GM04503 (cell line): ENCODE results near the gene FSD1.
"Not testable (repeated sequence)": the region's sequence is repeated elsewhere in the genome, so short reads cannot be mapped to it uniquely, and the experiment has no call there.

Source experiments
- DNase-seq: peaks from one replicate; pipeline ENCODE4 v3.0.0-alpha.2; 2012; ENCODE audit warnings: low read depth

FSD1 gene

DNA sequence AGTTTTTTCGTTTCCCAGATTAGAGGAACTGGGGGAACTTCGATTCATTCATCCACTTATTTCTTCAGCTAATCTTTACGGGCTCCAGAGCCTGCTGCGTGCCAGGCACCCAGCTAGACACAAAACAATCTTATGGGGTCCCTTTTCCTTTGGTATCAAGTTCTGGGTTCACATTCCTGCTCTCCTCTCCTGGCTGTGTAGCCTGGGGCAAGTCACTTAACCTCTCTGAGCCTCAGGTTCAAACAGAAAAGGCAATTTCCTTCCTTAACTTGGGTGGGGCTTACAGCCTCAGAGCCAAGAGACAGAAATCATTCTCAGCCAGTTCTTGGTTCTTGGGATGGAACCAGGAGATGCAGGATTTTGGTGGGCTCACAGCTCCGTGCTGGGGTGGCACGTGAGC, 19.4 kb upstream of the FSD1 start:
- no peak for DNase-seq

GRCh38 chr19:4286141-4286540, 18.3 kb upstream of the FSD1 start:
- not testable (repeated sequence) for DNase-seq

DNA sequence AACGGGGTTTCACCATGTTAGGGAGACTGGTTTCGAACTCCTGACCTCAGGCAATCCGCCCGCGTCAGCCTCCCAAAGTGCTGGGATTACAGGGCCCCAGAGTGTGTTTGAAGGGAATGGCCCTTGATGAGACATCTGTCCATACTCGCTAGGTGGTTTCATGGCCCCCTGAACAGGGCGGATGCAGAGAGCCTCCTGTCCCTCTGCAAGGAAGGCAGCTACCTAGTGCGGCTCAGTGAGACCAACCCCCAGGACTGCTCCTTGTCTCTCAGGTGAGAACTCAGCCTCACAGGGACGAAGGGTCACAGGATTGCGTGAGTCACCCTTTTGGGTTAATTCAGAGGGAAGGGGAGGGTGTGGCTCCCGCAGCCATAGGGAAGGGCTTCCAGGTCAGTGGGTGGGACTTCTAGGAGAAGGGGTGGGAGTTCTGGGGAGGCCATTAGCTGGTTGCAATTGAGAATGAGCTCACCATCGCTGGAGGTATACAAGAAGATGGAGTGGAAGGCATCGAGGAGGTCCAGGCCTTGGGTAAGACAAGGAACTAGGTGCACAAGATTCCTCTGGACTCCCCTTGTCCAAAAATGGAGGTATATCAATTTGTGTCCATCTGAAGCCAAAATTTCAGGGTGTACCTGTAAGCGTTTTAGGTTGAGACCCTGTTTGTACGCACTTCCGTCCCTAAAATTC, 16.2 kb upstream of the FSD1 start:
- no peak for DNase-seq

GRCh38 chr19:4291184-4291732, 13.1 kb upstream of the FSD1 start:
- DNase-seq = no peak

DNA sequence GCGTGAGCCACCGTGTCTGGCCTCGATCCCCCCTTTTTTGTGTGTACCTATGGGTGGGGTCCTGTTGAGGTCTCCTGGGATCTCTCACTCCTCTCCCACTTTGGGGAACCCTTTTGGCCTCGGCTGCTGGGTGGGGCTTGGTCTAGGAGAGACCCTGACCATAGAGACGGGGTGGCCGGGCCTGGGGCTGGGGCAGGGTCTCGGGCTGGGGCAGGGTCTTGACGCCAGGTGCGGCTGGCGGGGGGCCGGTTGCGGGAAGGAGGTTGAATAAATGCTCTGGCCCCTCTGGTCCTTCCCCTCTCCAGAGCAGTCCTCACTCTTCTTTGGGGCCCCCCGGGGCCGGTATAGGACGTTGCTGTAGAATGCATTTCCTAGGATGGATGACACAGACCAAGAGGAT, 11.9 kb upstream of the FSD1 start:
- DNase-seq = no peak

DNA sequence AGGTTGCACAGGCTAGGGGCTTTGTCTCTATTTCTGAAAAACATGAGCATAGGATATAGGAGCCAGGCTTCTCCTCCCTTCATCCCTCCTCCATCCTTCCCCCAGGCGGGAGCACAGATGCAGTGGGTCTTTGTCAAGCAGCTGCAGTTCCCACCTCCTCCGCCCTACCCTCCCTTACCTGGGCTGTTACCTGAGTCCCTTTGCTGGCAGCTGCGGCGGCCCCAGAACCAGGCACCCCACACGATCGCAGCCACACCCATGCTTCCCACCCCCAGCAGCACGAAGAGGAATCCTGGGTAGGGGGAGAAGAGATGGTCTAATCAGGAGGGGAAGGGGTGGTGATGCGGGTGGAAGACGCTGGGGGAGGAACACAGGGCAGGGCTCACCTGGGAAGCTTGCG, 10.0 kb upstream of the FSD1 start:
- no peak for DNase-seq

DNA sequence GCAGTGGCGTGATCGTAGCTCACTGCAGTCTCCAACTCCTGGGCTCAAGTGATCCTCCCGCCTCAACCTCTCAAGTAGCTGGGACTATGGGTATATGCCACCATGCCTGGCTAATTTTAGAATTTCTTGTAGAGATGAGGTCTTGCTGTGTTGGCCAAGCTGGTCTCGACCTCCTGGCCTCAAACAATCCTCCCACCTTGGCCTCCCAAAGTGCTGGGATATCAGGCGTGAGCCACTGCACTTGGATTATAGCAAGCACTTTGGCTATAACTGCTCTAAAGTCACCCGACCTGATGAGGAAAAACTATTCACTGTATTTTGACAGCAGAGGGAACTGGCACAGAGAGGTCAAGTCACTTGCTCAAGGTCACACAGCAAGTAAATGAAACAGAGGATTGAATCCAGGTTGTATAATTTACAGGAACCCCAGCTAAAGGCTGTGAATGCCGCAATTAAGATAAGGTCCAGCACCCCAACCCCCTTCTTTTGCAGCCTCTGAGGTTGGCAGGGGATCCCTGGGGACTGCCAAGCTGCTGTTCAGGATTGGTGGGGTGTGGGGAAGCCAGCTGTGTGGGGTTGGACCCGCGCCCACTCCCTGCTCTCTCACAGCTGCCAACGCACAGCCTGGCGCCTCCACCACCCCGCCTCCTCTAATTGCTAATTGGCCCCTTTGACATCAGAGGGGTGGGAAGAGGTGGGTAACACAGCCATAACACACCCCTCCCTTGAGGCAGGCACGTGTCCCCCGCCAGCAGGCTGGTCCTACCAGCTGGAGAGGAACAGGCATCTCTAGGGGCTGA, 8.2 kb upstream of the FSD1 start:
- no peak for DNase-seq

DNA sequence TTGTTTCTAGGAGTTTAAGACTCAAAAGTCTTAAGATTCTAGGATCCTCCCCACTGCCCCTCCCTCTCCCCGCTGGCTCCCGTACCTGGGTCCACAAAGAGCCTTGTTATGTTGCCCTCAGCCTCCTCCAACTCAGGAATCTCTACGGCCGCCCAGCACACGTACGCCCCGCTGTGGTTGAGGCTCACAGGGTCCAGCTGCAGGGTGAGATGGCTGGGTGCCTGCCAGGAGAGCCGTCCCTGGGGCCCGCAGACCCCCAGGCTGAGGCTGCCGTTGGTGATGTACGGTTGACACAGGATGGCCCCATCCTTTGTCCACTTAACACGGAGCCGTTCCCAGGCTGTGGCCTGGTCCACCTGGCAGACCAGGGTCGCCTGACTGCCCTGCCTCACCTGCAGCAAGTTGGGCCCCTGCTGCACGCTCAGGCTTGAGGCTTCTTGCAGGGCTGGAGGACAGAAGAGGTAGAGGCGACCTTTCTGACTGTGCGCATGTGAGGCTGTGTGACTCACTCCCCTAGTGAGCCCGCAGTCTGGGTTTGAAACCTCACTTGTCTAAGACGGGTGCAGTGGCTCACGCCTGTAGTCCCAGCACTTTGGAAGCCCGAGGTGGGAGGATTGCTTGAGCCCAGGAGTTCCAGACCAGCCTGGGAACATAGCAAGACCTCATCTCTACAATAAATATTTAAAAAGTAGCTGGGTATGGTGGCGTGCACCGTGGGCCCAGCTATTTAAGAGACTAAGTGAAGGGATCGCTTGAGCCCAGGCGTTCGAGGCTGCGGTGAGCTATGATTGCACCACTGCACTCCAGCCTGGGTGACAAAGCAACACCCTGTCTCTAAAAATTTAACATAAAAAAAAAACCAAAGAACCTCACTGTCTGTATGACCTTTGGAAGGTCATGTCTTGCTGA, 6.2 kb upstream of the FSD1 start:
- DNase-seq = no peak

DNA sequence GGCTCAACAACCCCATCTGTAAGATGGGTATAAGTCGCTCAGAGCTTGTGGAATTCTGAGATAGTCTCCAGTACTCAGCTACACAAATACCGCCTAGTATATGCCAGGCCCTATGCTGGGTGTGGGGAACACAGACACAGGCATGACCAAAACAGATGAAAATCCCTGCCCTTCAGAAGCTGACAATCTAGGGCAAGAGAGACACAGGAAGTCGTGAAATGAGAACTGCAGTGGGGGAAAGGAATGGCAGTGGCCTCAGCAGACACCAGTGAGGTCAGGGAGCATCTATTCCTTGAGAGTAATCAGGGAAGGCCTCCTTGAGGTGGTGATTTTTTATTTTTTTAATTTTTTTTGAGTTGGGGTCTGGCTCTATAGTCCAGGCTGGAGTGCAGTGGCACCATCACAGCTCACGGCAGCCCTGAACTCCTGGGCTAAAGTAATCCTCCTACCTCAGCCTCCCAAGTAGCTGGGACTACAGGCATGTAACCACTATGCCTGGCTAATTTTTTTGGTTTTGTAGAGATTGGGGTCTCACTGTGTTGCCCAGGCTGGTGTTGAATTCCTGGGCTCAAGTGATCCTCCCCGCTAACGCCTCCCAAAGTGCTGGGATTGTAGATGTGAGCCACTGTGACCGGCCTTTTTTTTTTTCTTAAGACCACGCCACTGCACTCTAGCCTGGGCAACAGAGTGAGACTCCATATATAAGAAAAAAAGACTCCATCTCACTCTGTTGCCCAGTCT, 5.4 kb upstream of the FSD1 start:
- no peak for DNase-seq

DNA sequence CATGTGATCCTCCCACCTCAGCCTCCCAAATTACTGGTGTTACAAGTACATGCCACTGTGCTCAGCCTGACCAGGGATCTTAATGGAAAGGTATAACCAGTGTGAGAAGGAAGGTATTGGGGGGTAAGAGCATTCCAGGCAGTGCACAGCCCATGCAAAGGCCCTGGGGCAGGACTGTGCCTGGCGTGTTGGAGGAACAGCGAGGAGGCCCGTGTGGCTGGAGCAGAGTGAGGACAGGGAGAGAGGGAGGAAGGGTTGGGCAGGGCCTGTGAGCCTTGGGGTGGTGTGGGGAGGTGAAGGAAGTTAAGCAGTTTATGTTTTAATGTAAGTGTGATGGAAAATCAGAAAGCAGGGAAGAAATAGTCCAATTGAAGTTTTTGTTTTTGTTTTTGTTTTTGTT, 3.8 kb upstream of the FSD1 start:
- DNase-seq = no peak

- DNase-seq = no peak
Observed at GRCh38 chr19:4301590-4302242, 2.7 kb upstream of the FSD1 start.

DNA sequence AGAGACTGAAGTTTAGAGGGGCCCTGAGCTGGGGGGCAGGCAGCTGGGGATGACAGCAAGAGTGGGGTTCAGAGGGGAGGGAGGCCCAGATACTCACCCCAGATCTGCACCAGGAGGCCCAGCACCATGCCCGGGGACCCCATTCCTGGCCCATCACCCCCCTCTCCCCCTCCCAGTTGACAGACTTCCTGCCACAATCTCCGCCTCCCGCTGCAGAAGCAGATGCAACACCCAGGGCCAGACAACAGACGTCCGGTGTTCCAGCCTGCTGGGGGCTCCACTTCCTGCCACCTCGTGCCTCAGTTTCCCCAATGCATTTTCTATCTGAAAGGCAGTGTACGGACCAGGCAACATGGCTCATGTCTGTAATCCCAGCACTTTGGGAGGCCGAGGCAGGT, 2.2 kb upstream of the FSD1 start, which contains the start of gene TMIGD2:
Gene TMIGD2, minus strand, starts transcription at position 147 of the 398 bp plus-strand sequence. Its CDS starts 4 bp downstream, at position 143.
- no peak for DNase-seq

DNA sequence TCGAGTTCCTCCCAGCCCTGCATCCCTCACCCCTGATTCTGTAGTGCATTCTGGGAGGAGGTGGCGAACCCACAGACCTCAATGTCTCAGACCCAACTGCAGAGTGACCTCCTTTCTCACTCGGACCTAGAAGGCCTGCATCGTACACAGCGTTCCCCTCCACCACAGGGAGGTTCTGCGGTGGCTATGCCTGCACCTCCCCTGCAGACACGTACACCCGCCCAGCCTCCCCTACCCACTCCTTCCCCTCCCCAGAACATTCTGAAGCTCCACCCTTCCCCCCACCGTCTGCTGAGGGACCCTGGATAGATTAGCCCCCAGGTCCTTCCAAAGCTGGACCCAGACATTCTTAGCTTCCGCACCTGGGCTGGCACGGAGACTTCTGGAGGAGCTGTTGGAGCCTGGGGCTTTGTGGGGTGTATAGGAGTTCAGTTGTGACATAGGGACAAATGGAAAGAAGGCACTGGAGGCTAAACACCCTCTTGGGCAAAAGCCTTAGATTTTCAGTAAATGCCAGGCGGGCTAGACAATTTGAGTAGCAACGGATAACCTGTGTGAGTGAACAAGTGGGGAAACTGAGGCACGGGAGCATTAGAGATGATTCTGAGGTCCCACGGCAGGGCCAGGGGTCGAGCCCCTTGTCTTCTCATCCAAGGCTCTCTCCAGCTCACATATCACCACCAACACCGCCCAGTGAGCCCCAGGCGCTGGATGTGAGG, 420 bp upstream of the FSD1 start:
- no peak for DNase-seq

DNA sequence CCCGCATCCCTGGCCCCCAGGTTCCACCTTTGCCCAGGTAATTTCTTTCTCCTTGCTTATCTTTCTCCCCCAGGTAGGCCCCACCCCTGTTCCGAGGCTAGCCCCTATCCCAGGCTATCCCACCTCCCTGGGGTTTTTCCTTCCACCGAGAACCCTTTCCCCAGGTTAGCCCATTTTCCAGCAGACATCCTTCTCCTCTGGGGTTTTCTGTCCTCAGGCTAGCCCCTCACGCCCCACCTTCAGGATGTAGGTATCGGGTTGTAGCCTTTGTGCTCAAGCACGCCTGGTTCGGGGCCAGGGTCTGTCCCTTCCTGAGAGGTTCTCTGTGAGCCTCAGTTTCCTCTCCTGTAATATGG, 837 bp downstream of the FSD1 start:
- no peak for DNase-seq

GRCh38 chr19:4305659-4306058, 1.3 kb downstream of the FSD1 start:
- no peak for DNase-seq

- DNase-seq = no peak
Observed at GRCh38 chr19:4310247-4311121, 6.1 kb downstream of the FSD1 start.

DNA sequence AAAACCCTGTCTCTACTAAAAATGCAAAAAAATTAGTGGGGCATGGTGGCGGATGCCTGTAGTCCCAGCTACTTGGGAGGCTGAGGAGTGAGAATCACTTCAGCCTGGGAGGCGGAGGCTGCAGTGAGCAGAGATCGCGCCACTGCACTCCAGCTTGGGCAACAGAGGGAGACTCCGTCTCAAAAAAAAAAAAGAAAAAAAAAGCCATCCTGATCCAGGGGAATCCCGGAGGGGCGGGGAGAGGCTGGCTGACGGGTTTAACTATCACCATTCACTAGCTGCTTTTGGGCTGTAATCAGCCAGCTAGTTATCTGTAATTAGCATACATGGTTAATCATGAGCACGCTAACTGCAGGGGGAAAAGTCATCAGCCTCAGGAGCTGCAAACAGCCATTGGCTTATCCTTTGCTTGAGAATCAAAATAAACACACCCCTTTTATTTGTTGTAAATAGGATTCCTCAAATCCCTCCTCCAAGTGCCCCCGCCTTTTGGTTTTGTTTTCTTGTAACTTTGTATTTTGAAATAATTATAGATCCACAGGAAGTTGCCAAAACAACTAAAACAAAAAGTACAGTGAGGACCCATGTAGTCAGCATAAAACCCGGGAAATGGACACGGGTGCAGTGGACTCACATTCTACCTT, 9.6 kb downstream of the FSD1 start:
- DNase-seq = no peak

- DNase-seq = no peak
Observed at GRCh38 chr19:4316956-4317355, 12.6 kb downstream of the FSD1 start.

- no peak for DNase-seq
Observed at GRCh38 chr19:4318460-4318859, 14.1 kb downstream of the FSD1 start.
